GM18517 (cell line): ENCODE data around the gene ZFP91.
A peak's percentile ranks its signal among the peaks of the same experiment; 100 is the strongest.

Experiments
- ATAC-seq: cut with Tn5 transposase; IDR thresholded peaks from one replicate; pipeline ENCODE4 v1.9.1; 2021; ENCODE audit warnings: mild to moderate bottlenecking, moderate library complexity; ENCODE audit not compliant: unreplicated experiment

The ZFP91 gene

DNA sequence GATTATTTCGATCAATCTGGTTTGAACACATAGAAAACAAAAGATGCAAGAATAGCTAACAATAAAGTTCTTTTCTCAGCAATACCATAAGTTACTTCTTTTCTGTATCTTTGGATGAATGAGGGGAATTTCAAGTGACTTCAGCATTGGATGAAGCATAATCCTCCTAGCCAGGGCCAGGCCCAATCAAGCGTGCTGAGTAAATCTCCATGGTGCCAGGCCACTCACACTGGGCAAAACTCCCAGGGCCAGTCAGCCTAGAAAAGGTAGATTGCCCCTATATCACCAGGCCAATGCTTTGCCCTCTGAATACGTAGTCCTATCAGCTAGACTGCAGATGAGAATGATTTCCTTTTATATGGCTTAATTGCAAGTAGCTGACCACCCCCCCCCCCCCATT is 49.6 kb downstream of the ZFP91 start:
- no peak for ATAC-seq

DNA sequence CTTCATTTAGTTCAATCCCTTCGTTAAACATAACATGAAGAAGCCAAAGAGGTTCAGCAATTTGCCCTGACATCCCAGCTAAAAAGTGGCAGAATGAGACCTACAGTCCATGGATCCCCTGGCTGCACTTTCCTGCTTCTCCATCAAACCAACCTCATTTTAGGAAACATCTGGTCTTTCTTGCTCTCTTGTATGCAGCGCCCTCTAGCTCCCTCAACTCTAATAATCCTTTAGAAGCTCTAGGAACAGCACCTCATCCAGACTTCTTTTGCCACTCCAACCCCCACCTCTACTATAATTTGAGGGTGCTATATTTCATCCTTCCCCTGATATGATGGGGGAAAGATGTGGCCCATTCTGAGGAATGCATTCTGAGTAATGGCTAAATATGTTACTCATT is 51.0 kb downstream of the ZFP91 start:
- no peak for ATAC-seq

DNA sequence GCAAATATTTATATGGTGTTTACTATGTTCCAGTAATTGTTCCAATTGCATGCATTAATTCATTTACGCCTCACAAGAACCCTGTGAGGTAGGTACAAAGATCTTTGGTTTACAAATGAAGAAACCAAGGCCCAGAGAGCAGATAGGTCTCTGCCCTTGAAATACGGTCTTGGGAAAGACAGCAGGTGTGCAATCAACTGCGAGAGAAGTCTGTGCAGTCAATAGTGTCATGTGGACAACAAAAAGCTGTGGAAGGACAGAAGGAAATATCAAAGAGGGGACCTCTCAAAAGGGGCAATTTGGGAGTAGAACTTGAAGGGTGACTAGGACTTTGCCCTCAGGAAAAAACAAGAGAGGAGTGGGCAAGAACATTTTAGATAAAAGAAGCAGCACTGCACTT is 52.5 kb downstream of the ZFP91 start:
- no peak for ATAC-seq

DNA sequence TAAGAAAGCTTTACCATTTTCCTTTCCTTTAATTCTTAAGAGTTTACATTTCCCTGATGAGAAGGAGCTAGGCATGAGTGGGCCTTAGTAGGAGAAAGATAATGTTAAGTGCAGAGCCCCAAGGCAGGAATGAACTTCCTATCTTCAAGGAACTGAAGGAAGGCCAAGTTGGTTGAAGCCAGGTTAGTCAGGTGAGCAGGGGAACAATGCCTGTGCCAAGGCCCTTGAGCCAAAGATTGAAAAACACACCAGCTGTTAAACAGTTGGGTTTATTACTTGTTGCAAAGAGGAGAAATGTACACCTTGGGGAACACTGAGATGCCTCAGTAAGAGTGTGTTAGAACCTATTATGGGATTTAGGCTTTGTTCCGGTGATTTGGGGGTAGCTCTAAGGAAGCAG is 53.6 kb downstream of the ZFP91 start:
- ATAC-seq: no peak

DNA sequence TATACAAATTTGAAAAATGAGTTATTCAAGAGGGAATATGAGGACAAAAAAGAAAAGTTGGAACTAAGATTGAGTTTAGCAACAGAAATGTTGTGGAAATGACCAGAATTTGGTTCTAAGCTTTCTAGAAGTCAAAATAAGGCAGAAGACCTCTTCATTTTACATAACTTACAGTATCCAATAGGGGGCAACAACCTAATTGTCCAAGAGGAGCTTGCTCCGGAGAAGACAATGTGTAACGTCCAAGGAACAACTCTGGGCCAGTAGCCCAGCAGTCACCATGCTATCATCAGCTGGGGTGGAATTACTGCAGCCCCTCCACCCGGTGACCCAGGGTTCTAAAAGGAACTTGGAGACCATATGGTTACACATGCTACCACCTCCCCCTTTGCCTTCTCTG is 57.7 kb downstream of the ZFP91 start:
- no peak for ATAC-seq

DNA sequence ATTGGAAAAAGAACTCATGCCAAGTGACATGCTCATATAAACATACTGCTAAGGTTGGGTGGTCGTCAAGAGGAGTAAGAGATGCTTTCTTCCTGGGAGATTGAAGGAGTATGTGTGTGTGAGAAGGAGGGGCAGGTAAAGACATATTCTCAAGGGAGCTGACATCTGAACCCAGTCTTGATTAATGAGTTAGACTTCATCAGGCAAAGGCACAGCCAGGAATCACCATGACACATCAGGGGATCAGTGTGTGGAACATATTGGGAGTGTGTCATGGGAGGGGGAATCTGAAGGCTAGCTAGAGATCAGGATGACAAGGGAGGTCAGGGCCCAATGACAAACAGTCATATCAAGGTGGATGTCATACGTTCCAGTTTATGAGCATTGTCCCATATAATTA is 58.5 kb downstream of the ZFP91 start:
- ATAC-seq: no peak

DNA sequence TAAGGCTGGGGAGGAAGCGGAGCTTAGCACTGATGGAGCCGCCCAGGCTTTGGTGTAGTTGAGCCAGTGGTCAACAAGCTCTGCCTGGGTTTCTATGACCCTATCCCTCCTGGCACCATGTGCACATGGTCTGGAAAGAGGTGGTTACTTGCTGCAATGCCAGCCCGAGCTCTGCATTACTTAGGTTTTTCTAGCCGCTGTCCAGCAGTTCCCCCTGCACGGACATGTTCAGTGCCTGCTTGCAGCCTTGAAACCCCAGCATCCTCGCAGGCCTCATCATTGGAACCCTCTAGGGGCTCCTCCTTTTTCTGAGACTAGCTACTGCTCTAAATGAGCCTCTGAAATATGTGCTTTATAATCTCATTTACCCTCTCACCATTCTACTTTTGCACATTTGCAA is 60.2 kb downstream of the ZFP91 start:
- no peak for ATAC-seq

DNA sequence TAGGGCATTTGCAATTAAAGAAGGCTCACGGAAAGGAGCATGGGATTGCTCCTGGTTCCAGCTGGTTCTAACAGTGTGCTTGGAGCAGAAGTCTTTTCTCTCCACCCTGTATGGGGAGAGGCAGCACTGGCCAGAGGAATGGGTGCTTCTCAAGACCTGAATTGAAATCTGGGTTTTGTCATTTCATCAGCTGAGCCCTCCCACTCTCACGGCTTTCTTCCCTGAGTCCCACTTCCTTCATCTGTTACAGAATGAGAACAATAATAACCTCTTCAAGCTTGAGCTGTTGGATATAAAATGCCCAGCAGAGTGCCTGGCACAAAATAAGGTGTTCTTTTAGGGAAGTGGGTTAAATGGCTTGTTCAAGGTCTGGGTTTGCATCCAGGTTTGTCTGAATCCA is 60.8 kb downstream of the ZFP91 start:
- no peak for ATAC-seq

DNA sequence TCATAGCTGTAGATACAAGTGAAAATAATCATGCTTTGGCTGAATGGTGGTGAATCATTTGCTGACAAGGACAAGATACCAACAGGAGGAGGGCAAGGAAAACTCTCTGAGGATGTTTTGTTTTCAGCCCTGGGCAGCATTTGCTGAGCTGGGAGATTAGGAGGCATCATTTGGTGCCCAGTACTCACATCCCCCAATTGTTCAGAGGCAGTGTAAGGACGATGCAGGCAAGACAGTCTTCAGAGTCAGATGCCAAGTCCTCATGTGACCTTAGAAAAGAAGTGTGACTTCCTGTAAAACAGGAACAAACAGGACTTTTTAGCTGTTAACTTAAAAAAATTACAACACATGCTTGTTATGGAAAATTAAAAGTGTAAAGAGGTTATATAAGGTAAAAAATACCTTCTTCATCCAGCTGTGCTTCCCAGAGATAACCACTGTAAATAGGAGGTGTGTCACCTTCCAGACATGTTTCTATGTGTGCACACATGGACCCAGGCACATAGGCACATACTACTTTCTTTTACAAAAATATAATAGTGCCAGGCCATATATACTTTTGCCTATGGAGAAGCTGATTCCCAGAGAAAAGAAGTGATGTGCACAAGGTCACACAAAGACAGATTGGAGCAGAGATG is 61.6 kb downstream of the ZFP91 start:
- no peak for ATAC-seq

DNA sequence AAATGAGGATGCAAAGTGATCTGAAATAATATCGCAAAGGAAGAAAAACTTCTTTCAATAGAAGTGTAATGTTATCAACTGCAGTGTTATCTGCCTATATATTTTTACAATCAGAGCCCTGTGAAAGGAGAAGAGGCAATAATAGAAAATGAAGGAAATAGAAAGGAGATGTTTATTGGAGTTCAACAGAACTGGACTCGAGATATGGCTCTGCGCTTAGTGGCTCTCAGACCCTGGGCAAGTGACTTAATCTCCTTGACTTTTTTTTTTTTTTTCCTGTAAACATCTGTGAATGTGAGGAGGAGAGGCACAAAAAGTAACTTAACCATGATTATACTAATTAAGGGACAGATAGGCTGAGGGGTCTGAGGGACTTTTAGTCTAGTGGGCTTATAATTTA is 62.5 kb downstream of the ZFP91 start:
- no peak for ATAC-seq

DNA sequence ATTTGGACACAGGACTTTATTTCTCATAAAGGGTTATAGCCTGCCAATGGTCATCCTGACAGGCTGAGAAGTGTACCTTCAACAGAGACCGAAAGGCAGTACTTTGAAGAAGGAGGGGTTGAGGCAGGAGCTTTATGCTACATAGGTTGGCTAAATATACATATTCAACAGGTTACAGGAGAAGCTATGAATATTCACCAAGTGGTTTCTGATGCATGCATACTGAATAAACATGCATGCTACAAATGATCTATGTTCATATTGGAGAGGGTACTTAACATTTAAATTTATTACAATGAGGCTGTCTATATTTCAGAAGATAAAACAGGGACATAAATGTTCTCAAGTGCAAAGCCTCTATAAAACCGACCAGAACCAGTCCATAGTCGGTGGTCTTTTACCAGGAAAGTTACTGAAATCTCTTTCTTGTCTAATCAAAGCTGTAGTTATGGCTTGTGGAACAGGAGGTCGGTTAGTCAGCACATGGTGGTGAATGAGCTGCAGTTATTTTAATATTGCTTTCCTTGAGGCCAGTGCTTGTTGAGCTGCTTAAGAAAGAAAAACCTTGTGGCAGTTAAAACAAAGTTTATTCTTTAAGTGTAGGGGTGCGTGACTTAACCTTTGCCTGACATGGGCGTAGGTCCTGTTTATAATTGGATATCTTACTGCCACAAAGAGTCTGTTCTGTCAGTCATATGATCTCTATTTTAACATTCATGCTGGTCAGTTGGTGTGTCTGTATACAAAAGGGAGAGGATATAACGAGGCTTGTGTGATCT is 63.1 kb downstream of the ZFP91 start:
- ATAC-seq: no peak

DNA sequence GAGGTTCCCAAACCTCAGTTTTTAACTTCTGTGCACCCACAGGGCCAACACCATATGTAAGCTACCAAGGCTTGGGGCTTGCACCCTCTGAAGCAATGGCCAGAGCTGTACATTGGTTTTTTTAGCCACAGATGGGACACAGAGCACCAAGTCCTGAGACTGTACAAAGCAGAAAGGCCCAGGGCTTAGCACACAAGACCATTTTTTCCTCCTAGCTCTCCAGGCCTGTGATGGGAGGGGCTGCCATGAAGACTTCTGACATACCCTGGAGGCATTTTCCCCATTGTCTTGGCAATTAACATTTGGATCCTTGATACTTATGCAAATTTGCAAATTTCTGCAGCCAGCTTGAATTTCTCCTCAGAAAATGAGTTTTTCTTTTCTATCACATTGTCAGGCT is 67.0 kb downstream of the ZFP91 start:
- no peak for ATAC-seq

DNA sequence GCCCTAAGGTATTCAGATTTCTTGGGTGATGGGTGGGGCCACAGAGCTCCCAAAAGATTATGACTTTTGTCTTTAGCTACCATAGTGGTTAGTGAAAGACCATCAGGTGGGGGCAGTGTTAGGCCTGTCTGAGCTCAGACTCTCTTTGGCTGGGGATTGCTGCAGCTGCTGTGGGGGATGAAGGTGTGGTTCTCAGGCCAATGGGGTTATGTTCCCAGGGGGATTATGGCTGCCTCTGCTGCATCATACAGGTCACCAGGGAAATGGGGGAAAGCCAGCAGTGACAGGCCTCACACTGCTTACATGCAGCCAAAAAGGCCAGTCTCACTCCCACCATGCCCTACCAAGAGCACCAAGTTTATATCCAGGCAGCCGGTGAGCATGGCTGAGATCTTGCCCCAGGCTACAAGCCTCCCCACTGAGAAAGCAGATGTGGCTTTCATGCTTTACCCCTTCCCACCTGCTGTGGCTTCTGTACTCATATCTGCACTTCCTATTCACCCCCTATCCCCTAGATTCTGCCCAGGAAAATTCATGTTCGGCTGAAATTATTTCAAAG is 68.4 kb downstream of the ZFP91 start:
- peak; percentile 81 for ATAC-seq

DNA sequence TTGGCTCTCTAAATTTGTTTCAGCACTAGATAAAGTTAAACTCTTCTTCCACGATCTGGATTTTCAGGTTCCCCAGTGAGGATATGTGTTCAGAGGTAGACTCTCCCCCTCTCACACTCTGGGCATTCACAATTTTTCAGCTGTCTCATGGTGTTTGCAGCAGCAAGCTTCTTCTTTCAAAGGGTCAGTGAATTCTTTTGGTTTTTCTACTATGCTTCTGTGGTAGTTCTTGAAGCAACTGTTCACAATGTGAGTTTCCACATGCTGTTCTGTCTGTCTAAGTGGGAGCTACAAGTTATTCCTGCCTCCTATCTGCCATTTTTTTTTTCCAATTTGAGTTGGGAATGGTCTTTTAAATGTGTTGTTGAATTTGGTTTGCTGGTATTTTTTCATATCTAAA is 69.0 kb downstream of the ZFP91 start:
- ATAC-seq: no peak

DNA sequence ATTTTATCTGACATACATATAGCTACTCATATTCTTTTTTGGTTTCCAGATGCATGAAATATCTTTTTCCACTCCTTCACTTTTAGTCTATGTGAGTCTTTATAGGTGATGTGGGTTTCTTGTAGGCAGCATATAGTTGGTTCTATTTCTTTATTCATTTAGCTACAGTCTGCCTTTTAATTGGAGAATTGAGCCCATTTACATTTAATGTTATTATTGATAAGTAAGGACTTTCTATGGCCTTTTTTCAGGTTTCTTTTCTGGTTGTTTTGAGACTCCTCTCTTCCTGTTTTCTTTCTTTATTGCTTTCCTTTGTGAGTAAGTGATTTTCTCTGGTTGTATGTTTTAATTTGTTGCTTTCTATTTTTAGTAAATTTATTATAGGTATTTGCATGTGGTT is 70.8 kb downstream of the ZFP91 start:
- ATAC-seq: no peak

DNA sequence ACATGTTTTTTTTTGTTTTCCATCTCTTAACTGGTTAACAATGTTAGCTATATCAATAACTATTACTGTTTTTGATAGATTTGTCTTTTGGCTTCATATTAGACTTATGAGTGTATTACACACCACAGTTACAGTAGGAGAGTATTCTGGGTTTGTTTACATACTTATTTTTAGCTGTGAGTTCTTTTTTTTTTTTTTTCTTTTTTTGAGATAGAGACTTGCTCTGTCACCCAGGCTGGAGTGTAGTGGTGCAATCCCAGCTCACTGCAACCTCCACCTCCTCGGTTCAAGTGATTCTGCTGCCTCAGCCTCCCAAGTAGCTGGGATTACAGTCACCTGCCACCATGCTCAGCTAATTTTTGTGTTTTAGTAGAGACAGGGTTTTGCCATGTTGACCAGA is 71.6 kb downstream of the ZFP91 start:
- no peak for ATAC-seq

DNA sequence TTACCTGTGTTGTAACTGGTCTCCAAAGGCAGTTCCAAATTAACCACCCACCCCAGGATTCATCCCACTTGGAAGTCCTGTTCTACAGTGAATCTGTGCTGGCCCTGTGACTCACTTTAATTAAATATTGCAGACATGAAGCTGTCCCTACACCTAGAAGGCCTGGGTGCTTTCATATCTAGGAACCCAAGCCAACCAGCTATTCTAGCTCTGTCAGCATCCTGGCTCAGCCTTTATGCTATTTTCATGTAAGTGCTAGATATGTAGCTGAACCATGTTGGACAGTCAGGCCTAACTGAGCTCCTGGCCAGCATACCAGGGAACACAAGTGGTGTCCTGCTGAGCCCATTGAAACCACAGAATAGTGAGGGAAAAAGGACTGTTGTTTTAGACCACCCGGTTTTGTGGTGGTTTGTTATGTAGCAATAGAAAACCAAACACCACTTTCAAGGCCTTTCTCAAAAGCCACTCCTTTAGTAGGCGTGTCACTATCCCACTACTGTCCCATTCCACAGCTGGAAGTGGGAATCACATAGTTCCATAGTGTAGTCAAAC is 73.9 kb downstream of the ZFP91 start:
- ATAC-seq: no peak

DNA sequence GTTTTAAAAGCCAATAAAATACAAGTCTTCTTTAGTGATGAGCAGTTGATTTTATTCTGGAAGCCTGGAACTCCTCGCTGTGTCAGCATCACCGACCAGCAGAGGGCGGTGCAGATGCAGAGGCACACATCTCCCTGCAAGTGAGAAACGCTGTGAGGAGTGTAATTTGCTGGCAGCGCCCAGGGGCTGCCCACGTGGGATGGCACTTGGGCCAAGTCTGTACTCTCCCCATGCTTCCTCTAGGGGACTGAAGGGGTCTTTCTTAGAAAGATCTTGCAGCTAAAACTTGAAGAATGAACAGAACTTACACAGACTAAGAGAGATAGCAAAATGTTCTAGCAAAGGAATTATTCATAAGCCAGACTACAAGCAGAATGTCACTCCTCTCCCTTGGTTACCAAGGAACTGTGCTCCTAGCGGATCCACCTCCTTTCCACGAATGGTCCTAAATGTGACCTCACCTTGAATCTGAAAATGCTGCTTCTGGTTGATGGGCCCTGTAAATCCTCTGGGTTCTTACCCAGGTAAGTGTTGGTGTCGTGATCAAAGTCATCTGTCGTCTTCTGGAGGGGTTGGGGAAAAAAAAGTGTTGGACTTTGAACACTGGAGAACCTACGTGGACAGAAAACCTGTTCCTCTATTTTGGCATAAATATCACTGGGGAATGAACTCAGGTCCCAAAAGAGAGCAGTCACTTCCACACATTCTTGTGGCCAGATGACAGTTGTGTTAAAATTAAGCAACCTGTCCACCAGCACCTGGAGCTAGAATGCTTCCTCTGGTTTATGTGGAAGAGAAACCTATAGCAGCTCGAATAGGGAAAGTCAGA is 75.4 kb downstream of the ZFP91 start:
- ATAC-seq: peak; percentile 87

DNA sequence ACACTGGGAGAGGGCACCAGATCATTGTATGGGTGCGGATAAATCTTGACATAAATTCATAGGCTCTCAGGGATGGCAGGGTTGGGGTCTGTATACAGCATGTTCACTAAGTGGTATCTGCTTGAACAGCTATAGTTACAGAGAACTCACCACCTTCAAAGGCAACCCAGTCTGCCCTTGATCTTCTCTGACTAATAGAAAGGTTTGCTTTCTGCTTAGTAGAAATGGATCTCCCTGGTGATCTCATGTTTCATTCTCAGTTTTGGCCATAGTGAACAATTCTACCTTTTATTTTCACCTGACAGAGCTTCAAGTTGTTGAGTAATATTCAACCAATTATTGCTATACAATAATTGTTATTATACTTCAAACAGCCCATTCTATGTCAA is 76.0 kb downstream of the ZFP91 start:
- ATAC-seq: no peak

DNA sequence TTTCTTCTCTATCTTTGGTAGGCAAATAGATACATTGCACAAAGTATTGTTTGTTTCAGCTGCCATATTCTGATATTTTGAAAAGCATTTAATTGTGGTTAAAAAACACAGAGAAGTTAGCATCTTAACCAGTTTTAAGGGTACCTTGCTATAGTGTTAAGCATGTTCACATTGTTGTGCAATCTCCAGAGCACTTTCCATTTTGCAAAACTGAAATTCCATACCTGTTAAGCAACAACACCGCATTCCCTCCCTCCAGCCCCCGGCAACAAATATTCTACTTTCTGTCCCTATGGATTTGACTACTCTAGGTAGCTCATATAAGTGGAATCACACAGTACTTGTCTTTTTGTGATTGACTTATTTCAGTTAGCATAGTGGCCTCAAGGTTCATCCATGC is 77.5 kb downstream of the ZFP91 start:
- ATAC-seq: no peak

DNA sequence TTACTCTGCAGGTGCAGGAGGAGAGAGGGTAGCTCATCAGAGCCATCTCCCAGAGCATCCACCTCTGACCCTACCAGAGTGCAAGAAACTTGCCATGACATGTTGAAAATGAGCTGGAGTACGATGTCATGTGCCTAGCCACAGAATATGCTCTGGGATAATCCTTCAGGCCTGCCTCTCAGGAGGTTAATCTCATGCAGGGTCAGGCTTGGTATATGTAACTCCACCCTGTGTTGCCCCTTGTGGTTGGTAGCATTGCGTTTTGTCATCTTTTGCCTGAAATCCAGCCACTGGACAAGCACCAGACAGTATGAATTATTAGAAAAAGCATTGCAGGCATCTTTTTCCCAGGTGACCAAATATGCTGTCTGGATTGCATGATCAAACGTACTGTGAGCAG is 79.8 kb downstream of the ZFP91 start:
- no peak for ATAC-seq
